GM12878 (cell line): ENCODE results near the gene SHH.

Experiments used
- BHLHE40 ChIP-seq, 2 experiments: fragments of 450-650 bp in 1 of 2; IDR thresholded peaks; 2 replicates each; pipeline ENCODE4 v1.6.1; 2011 to 2017; ENCODE audit warnings: low read depth in 2 of 2, borderline replicate concordance in 1 of 2, improper control_type of control experiment in 1 of 2, low read length in 1 of 2, mild to moderate bottlenecking in 1 of 2
- EZH2 ChIP-seq: IDR thresholded peaks from 2 replicates; pipeline ENCODE4 v1.6.1; 2012; ENCODE audit warnings: low read depth, mild to moderate bottlenecking, control low read depth, inconsistent platforms, low read length, borderline replicate concordance; ENCODE audit not compliant: control insufficient read depth
- NFYB ChIP-seq: IDR thresholded peaks from 2 replicates; pipeline ENCODE4 v1.6.1; 2011; ENCODE audit warnings: low read depth, mild to moderate bottlenecking, low read length, improper control_type of control experiment, moderate library complexity; ENCODE audit not compliant: insufficient read depth
- POLR2A ChIP-seq: IDR thresholded peaks from 2 replicates; pipeline ENCODE4 v1.6.1; 2011; ENCODE audit warnings: low read depth, mild to moderate bottlenecking, low read length
- POLR2AphosphoS5 ChIP-seq: IDR thresholded peaks from 2 replicates; pipeline ENCODE4 v1.6.1; 2011; ENCODE audit warnings: mild to moderate bottlenecking, low read length, inconsistent platforms
- SMC3 ChIP-seq: IDR thresholded peaks from 2 replicates; pipeline ENCODE4 v1.6.1; 2011; ENCODE audit warnings: low read length, improper control_type of control experiment, borderline replicate concordance
- SREBF2 ChIP-seq: IDR thresholded peaks from 2 replicates; pipeline ENCODE4 v1.6.1; 2012; ENCODE audit warnings: mild to moderate bottlenecking, low read length
- YBX1 ChIP-seq: fragments of 450-650 bp; IDR thresholded peaks from 2 replicates; pipeline ENCODE4 v1.6.1; 2016; ENCODE audit warnings: antibody characterized with exemption
- ZNF24 ChIP-seq: fragments of 450-650 bp; IDR thresholded peaks from 2 replicates; pipeline ENCODE4 v1.6.1; 2017; ENCODE audit warnings: antibody characterized with exemption, mild to moderate bottlenecking
- ZNF274 ChIP-seq: IDR thresholded peaks from one replicate; pipeline ENCODE4 v1.8.0; 2011; ENCODE audit not compliant: insufficient read length, insufficient read depth
- TF ChIP-seq, protein P1 (sequence below), 3 experiments: IDR thresholded peaks in 2 of 3; conservative IDR thresholded peaks in 1 of 3; 2 replicates each; pipeline ENCODE4 v1.5.1; 2011; ENCODE audit warnings: low read depth in 3 of 3, low read length in 3 of 3, mild to moderate bottlenecking in 3 of 3, control low read depth in 2 of 3, moderate library complexity in 2 of 3, inconsistent platforms in 1 of 3, mixed read lengths in 1 of 3; ENCODE audit not compliant: control insufficient read depth in 2 of 3, insufficient read depth in 1 of 3; ENCODE audit errors: extremely low read depth in 1 of 3
- TF ChIP-seq, protein P2 (sequence below): IDR thresholded peaks from 2 replicates; pipeline ENCODE4 v1.6.1; 2011; ENCODE audit warnings: low read depth, low read length, improper control_type of control experiment, borderline replicate concordance
- TF ChIP-seq, protein P3 (sequence below): IDR thresholded peaks from 2 replicates; pipeline ENCODE4 v1.6.1; 2012; ENCODE audit warnings: mild to moderate bottlenecking, low read depth, low read length
- TF ChIP-seq, protein P4 (sequence below): fragments of 450-650 bp; IDR thresholded peaks from 2 replicates; pipeline ENCODE4 v1.6.1; 2017; ENCODE audit warnings: mild to moderate bottlenecking

DNA sequence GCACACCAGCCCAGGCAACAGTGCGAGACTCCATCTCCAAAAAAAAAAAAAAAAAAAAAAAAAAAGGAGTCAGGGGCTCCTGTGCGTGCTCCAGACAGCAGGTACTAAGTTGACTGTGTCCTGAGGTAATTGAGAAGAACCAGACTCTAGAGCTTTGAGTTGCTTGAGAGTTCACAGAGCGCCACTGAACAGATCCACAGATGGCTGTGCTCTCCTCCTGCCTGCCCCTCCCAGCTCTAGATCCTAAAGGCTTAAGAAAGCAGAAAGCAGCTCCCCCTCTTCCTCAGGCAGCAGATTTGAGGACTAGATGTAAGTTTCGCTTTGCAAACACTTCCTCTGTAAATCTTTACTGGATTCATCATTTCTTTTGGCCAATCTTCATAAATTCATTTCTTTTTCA is 38.7 kb downstream of the SHH start:
- TF ChIP-seq, protein P1, sequence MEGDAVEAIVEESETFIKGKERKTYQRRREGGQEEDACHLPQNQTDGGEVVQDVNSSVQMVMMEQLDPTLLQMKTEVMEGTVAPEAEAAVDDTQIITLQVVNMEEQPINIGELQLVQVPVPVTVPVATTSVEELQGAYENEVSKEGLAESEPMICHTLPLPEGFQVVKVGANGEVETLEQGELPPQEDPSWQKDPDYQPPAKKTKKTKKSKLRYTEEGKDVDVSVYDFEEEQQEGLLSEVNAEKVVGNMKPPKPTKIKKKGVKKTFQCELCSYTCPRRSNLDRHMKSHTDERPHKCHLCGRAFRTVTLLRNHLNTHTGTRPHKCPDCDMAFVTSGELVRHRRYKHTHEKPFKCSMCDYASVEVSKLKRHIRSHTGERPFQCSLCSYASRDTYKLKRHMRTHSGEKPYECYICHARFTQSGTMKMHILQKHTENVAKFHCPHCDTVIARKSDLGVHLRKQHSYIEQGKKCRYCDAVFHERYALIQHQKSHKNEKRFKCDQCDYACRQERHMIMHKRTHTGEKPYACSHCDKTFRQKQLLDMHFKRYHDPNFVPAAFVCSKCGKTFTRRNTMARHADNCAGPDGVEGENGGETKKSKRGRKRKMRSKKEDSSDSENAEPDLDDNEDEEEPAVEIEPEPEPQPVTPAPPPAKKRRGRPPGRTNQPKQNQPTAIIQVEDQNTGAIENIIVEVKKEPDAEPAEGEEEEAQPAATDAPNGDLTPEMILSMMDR (IDR thresholded peaks at IDR 0.05 in 2 of 3, conservative IDR thresholded peaks at IDR 0.05 in 1 of 3; ENCODE audit: control insufficient read depth in 2 of 3, extremely low read depth in 1 of 3, insufficient read depth in 1 of 3, low read depth in 3 of 3, low read length in 3 of 3), result no peak
- TF ChIP-seq, protein P2, sequence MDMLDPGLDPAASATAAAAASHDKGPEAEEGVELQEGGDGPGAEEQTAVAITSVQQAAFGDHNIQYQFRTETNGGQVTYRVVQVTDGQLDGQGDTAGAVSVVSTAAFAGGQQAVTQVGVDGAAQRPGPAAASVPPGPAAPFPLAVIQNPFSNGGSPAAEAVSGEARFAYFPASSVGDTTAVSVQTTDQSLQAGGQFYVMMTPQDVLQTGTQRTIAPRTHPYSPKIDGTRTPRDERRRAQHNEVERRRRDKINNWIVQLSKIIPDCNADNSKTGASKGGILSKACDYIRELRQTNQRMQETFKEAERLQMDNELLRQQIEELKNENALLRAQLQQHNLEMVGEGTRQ, result no peak
- TF ChIP-seq POLR2AphosphoS5, result no peak
- TF ChIP-seq, protein P3, sequence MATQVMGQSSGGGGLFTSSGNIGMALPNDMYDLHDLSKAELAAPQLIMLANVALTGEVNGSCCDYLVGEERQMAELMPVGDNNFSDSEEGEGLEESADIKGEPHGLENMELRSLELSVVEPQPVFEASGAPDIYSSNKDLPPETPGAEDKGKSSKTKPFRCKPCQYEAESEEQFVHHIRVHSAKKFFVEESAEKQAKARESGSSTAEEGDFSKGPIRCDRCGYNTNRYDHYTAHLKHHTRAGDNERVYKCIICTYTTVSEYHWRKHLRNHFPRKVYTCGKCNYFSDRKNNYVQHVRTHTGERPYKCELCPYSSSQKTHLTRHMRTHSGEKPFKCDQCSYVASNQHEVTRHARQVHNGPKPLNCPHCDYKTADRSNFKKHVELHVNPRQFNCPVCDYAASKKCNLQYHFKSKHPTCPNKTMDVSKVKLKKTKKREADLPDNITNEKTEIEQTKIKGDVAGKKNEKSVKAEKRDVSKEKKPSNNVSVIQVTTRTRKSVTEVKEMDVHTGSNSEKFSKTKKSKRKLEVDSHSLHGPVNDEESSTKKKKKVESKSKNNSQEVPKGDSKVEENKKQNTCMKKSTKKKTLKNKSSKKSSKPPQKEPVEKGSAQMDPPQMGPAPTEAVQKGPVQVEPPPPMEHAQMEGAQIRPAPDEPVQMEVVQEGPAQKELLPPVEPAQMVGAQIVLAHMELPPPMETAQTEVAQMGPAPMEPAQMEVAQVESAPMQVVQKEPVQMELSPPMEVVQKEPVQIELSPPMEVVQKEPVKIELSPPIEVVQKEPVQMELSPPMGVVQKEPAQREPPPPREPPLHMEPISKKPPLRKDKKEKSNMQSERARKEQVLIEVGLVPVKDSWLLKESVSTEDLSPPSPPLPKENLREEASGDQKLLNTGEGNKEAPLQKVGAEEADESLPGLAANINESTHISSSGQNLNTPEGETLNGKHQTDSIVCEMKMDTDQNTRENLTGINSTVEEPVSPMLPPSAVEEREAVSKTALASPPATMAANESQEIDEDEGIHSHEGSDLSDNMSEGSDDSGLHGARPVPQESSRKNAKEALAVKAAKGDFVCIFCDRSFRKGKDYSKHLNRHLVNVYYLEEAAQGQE, result no peak
- TF ChIP-seq SMC3, result no peak
- no peak for TF ChIP-seq ZNF274
- TF ChIP-seq SREBF2, result no peak
- no peak for TF ChIP-seq NFYB
- TF ChIP-seq YBX1, result no peak
- no peak for TF ChIP-seq POLR2A
- no peak for TF ChIP-seq BHLHE40 (IDR thresholded peaks at IDR 0.05; ENCODE audit: borderline replicate concordance in 1 of 2, low read depth in 2 of 2, low read length in 1 of 2)
- TF ChIP-seq EZH2, result no peak
- no peak for TF ChIP-seq ZNF24
- TF ChIP-seq, protein P4, sequence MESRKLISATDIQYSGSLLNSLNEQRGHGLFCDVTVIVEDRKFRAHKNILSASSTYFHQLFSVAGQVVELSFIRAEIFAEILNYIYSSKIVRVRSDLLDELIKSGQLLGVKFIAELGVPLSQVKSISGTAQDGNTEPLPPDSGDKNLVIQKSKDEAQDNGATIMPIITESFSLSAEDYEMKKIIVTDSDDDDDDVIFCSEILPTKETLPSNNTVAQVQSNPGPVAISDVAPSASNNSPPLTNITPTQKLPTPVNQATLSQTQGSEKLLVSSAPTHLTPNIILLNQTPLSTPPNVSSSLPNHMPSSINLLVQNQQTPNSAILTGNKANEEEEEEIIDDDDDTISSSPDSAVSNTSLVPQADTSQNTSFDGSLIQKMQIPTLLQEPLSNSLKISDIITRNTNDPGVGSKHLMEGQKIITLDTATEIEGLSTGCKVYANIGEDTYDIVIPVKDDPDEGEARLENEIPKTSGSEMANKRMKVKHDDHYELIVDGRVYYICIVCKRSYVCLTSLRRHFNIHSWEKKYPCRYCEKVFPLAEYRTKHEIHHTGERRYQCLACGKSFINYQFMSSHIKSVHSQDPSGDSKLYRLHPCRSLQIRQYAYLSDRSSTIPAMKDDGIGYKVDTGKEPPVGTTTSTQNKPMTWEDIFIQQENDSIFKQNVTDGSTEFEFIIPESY, result no peak
